Endothelial cell of umbilical vein (primary cell): ENCODE data around the gene RUNDC3A.

Source experiments
- CTCF ChIP-seq, 2 donors: IDR thresholded peaks; 1 replicate in 1 of 2; 2 replicates in 1 of 2; pipeline ENCODE4 v1.5.1; 2011; ENCODE audit warnings: low read length in 2 of 2, mild to moderate bottlenecking in 2 of 2, moderate library complexity in 2 of 2, control low read depth in 1 of 2, inconsistent platforms in 1 of 2, low read depth in 1 of 2; ENCODE audit not compliant: insufficient read depth in 1 of 2; ENCODE audit errors: extremely low read depth in 1 of 2
- EZH2 ChIP-seq: IDR thresholded peaks from 2 replicates; pipeline ENCODE4 v1.6.1; 2012; ENCODE audit warnings: borderline replicate concordance, low read depth, mild to moderate bottlenecking, moderate library complexity, low read length, inconsistent platforms; ENCODE audit not compliant: severe bottlenecking
- FOS ChIP-seq: IDR thresholded peaks from 2 replicates; pipeline ENCODE4 v1.6.1; 2011; ENCODE audit warnings: mild to moderate bottlenecking, low read length, moderate library complexity, borderline replicate concordance; ENCODE audit not compliant: insufficient read depth
- MAX ChIP-seq: IDR thresholded peaks from 2 replicates; pipeline ENCODE4 v1.6.1; 2011; ENCODE audit not compliant: insufficient read depth, insufficient read length
- POLR2A ChIP-seq: IDR thresholded peaks from 2 replicates; pipeline ENCODE4 v1.6.1; 2012; ENCODE audit warnings: low read depth, mild to moderate bottlenecking, control low read depth, low read length
- POLR2AphosphoS5 ChIP-seq: IDR thresholded peaks from 2 replicates; pipeline ENCODE4 v1.6.1; 2012; ENCODE audit warnings: low read depth, mild to moderate bottlenecking, control low read depth, low read length, moderate library complexity; ENCODE audit not compliant: insufficient read depth

- TF ChIP-seq CTCF (IDR thresholded peaks at IDR 0.05; ENCODE audit: extremely low read depth in 1 of 2, insufficient read depth in 1 of 2, low read depth in 1 of 2, low read length in 2 of 2) (no peak), EZH2 (no peak), POLR2AphosphoS5 (no peak), POLR2A (no peak), MAX (no peak), FOS (no peak)
These were observed 54.7 kb downstream of the RUNDC3A start for GRCh38 chr17:44362949-44363612.
